GM19324 (cell line): Measurements from ENCODE around the gene DPH7.
"Not testable (repeated sequence)": the region's sequence is repeated elsewhere in the genome, so short reads cannot be mapped to it uniquely, and the experiment has no call there.

Source experiments
- ATAC-seq: cut with Tn5 transposase; IDR thresholded peaks from one replicate; pipeline ENCODE4 v1.9.1; 2021; ENCODE audit warnings: mild to moderate bottlenecking, moderate library complexity; ENCODE audit not compliant: unreplicated experiment, low FRiP score

Gene DPH7

DNA sequence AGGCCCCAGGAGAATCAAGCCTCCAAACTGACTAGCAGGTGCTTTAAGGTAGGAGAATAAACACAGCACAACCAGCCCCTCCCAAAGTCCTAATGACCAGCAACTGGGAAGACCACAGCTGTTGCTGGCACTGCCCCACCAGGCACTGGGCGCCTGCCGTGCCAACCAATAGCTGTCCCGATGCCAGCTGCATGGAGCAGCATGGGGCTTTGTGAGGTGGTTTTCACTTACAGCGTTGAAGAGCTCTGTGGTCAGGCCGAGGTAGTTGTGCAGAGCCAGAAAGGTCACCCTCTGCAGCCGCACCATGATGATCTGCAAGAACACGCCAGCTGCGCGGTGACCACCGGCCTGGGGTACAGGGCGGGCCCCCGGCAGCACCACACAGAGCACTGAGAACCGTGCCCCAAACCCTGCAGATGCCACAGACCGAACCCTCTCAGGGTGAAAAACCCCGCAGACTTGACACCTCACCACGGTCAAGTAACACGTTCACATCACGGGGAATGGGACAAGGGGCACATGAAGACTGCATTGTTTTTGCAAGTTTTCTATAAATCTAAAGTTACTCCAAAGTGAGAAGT, 57.2 kb downstream of the DPH7 start:
- no peak for ATAC-seq

DNA sequence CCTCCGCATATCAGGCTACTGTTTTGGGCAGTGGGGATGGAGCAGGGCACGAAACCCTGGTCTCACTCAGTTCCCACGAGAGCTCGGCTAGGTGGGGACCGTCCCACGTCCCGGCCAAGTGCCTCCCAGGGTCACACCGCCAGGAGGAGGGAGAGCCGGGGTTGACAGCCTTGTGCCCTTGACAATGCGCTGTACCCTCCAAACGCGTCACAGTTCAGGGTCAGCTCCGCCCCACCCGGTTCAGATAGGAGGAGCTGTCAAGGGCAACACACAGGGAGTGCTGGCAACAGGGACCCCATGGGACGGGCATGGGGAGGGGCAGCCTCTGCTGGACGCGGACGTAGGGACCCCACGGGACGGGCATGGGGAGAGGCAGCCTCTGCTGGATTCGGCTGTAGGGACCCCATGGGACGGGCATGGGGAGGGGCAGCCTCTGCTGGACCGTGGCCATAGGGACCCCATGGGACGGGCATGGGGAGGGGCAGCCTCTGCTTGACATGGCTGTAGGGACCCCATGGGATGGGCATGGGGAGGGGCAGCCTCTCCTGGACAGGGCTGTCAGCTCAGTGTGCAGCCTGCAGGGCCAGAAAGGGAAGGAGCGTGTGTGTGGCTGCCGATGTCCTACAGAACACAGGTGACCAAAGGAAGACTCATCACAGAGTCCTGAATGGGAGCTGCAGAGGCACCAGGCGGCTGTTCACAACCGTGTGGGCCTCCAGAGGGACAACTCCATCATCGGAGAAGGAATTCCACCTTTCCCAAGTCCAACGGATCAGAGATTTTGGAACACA, 57.9 kb downstream of the DPH7 start:
- ATAC-seq: no peak

DNA sequence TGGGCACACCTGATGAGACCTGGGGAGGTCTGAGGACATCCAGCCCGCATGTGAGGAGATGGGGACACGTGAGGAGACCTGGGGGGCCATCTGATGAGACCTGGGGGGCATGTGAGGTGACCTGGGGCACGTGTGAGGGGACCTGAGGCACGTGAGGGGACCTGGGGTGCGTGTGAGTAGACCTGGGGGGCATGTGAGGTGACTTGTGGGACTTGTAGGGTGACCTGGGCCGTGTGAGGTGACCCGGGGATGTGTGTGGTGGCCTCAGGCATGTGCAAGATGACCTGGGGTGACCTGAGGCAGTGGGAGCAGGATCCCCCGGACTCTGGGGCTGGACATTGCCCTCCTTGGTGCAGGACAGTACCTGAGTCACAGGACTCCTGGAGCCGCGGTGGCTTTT, 59.2 kb downstream of the DPH7 start:
- ATAC-seq: no peak

DNA sequence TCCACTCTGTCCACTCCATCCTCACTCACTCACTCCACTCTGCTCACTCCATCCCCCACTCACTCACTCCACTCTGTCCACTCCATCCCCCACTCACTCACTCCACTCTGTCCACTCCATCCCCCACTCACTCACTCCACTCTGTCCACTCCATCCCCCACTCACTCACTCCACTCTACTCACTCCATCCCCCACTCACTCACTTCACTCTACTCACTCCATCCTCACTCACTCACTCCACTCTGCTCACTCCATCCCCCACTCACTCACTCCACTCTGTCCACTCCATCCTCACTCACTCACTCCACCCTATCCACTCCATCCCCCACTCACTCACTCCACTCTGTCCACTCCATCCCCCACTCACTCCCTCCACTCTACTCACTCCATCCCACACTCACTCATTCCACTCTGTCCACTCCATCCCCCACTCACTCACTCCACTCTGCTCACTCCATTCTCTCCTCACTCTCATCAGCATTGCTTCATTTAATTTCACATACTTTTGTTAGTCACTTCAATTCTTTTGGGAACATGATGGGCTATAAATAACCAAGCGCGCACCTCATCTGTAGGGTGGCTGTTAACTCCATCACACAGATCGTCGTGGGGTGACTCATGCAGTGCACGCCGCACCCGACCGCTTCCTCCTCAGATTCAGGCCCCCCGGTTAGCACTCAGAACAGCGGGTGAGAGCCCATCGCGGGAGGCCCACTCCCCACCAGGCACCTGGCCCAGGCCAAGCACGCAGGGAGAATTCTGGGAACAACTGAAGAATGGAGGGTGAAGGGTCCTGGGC, 59.9 kb downstream of the DPH7 start:
- ATAC-seq: not testable (repeated sequence)

DNA sequence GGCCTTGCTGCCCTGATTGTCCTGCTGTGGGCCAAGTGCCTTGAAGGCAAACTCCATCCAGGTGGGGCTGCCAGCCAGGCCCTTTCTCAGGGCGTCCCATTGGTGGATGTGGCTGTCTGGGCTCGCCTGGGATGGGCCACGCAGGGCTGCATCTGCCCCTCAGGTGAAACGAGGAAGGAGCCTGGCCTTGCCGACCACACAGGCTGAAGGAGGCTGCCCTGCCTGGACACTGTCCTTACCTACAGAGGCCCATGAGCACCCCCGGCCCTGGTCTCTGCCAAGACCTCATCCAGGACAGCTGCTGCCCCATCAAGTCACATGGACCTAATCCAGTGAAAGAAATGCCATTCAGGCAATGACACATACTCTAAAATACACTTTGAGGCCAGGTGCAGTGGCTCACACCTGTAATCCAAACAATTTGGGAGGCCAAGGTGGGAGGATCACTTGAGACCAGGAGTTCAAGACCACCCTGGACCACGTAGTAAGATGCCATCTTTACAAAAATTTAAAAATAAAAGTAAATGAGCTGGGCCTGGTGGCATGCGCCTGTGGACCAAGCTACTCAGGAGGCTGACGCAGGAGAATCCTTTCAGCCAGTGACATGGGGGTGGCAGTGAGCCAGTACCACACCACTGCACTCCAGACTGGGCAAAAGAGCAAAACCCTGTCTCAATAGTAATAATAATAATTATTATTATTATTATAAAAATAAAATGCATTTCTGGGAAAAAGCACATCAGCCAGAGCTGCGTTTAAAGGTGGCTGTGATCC, 62.4 kb downstream of the DPH7 start:
- no peak for ATAC-seq

DNA sequence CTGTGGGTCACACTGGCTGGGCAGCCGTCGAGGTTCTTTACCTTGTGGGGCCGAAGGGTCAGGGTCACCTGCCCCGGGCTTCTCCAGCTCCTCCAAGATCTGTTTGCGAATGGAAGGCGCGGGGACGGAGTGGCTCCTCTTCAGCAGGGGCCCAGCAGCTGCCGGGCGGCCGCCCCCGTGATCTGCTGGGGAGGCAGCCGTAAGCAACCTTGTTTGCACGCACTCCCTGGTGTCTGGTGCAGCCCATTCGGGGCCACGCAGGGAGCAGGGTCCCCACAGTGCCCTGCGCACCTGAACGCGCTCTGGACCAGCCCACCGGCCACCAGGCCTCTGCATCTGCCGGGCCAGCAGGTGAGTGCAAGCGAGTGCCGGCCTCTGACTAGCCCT, 63.4 kb downstream of the DPH7 start:
- no peak for ATAC-seq

DNA sequence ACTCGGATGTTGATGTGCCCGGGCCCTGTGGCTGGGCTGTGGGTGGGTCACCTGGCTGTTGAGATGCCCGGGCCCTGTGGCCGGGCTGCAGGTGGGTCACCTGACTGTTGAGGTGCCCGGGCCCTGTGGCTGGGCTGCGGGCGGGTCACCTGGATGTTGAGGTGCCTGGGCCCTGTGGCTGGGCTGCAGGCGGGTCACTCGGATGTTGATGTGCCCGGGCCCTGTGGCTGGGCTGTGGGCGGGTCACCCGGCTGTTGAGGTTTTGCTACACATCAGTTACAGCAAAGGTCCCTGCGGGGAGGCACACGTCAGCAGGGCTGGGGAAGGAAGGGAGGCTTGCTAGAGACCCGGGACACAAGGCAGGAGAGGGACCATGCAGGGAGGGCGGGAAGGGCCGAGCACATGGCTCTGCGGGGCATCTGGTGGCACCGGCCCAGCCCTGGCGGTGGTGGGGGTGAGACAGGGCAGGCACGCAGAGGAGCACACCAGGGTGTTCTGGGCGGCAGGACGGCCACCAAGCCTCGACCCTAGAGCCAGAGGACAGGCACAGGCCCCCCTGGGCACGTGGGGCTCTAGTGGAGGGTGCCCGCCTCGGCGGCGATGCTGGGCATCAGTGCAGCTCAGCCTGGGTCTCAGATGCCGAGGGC, 63.9 kb downstream of the DPH7 start:
- ATAC-seq: no peak

DNA sequence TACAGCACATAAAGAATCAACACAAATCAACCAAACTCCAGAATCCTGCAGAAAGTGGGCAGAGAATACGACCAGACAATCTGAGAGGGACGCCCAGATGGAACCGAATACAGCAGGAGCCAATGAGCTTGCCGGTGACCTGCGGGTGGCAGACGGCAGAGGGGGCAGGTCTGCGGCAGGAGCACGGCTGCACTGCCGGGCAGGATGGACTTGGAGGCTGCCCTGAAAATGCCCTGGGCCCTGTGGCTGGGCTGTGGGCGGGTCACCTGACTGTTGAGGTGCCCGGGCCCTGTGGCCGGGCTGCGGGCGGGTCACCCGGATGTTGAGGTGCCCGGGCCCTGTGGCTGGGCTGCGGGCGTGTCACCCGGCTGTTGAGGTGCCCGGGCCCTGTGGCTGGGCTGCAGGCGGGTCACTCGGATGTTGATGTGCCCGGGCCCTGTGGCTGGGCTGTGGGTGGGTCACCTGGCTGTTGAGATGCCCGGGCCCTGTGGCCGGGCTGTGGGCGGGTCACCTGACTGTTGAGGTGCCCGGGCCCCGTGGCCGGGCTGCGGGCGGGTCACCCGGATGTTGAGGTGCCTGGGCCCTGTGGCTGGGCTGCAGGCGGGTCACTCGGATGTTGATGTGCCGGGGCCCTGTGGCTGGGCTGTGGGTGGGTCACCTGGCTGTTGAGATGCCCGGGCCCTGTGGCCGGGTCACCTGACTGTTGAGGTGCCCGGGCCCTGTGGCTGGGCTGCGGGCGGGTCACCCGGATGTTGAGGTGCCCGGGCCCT, 64.7 kb downstream of the DPH7 start:
- not testable (repeated sequence) for ATAC-seq

DNA sequence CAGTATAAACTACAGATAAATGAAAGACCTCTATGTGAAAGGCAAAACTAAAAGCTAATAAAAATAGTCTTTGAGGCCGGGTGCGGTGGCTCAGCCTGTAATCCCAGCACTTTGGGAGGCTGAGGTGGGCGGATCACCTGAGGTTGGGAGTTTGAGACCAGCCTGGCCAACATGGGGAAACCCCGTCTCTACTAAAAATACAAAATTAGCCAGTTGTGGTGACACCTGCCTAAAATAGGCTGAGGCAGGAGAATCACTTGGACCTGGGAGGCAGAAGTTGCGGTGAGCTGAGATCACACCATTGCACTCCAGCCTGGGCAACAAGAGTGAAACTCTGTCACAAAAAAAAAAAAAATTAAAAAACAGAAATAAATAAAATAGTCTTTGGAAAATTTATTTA, 65.6 kb downstream of the DPH7 start:
- not testable (repeated sequence) for ATAC-seq

DNA sequence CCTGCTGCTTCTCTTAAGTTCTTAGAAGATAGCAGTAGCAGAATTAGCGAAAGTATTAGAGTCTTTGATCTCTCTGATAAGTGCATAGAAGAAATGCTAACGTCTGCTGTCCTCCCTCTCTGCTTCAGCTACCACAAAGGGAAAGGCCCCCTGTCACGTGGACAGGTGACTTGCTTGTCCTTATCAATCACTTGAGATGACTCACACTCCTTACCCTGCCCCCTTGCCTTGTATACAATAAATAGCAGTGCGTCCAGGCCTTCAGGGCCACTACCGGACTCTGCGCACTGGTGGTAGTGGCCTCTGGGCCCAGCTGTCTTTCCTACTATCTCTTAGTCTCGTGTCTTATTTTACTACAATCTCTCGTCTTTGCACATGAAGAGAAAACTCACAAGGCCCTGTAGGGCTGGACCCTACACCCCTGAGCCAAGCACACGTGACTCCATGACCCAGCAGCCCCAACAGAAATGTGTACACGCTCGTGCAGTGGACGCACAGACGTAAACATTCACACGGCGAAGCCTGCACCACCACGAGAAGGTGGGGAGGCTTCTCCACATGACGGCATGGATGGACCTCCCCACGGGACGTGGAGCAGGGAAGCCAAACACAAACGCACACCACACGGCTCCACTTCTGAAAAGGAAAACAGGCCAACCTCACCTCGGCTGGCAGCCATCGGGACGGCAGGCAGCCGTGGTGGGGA, 66.8 kb downstream of the DPH7 start:
- ATAC-seq: no peak

DNA sequence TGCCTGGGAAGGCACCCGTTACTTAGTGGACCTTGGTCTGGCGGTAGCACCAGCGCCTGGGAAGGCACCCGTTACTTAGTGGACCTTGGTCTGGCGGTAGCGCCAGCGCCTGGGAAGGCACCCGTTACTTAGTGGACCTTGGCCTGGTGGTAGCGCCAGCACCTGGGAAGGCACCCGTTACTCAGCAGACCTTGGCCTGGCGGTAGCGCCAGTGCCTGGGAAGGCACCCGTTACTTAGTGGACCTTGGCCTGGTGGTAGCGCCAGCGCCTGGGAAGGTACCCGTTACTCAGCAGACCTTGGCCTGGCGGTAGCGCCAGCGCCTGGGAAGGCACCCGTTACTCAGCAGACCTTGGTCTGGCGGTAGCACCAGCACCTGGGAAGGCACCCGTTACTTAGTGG, 67.6 kb downstream of the DPH7 start:
- not testable (repeated sequence) for ATAC-seq

DNA sequence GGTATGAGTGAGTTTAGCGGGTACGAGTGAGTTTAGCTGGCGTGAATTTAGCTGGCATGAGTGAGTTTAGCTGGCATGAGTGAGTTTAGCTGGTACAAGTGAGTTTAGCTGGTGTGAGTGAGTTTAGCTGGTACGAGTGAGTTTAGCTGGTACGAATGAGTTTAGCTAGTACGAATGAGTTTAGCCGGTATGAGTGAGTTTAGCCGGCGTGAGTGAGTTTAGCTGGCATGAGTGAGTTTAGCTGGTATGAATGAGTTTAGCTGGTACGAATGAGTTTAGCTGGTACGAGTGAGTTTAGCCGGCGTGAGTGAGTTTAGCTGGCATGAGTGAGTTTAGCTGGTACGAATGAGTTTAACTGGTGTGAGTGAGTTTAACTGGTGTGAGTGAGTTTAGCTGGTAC, 69.5 kb downstream of the DPH7 start:
- no peak for ATAC-seq

DNA sequence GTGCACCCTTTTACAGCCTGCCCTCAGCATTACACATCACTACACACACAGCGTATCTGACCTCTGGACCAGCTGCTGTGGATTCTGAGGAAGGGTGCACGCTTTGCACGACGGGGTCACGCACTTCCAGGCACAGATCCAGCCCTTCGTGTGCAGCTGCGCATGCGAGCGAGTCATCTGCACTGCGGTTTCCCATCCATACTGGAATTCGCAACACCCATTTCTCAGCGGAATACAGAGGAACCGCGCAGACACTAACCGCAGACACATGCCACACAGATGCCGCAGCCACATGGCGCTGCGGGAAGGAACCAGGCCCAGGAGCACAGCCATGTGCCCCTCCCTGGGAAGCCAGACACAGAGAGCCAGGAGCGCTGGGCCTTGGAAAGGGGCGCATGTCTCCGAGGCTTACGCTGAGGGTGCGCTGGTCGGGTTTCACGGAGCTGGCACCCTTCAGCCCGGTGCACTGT, 72.0 kb downstream of the DPH7 start:
- no peak for ATAC-seq

DNA sequence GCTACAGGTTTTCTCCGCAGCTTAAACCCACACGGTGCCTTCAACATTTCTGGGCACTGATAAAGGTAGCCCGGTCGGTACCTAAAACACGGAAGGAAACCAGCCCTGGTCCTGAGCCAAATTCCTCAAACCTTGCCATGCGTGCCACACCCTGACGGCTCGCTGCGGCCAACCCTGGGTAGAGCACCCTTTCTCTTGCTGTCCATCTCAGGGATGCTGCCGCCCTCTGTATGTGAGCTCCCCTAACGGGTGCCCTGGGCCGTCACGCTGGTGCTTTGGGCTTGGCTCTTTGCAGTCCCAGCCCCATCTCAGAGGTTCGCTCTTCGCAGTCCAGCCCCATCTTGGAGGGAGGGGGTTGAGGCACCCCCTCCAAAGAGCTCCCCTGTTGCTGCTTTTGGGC, 72.5 kb downstream of the DPH7 start:
- ATAC-seq: no peak

DNA sequence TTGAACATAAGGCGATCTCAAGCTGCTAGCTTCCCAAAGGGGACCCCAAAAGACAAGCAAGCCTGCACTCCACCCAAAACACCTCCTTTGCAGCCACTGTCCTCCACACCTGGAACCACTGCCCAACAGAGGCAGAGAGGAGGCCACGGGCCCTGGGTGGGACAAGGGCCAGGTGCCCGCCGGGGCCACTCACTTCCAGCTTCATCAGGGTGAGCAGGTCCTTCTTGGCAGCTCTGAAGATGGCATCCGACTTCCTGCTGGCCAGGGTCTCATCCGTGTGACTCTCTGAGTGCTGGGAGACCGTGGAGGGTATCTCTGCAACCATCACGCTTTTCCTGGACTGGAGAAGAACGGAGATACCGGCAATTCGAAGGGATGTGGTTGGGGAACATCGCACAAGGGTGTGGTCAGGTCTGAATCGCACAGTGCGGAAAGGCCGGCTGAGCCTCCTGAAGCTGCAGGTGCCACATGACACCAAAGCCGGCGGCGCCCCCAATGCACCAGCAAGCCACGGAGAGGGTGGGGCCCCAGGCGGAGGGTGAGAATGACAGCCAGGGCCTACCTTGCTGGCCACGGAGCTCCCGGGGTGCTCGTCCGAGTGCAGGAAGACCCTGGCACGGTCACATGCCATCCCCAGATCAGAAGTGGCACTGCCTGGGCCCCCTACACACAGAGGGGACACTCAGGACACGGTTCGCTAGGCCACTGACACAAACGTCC, 73.1 kb downstream of the DPH7 start:
- ATAC-seq: no peak
